Transverse colon (tissue), 4 donors: ENCODE measurements around the gene BCL2L1.

Experiments used
- CTCF ChIP-seq, 5 experiments: fragments of 200-600 bp in 3 of 5; fragments of 450-650 bp in 2 of 5; sonication (generic) in 3 of 5; IDR thresholded peaks; 1 replicate in 2 of 5; 2 replicates in 3 of 5; pipeline ENCODE4 v1.5.1; 2016 to 2017; ENCODE audit warnings: antibody characterized with exemption in 5 of 5, inconsistent platforms in 3 of 5, mild to moderate bottlenecking in 2 of 5, moderate library complexity in 1 of 5
- POLR2AphosphoS5 ChIP-seq, 3 donors: sonication (generic); formaldehyde crosslinking; IDR thresholded peaks; one replicate each; pipeline ENCODE4 v1.6.1; 2016; ENCODE audit warnings: antibody characterized with exemption in 3 of 3

GRCh38 chr20:31673943-31674463, 48.7 kb downstream of the BCL2L1 start:
- no peak for TF ChIP-seq POLR2AphosphoS5 (IDR thresholded peaks at IDR 0.05)
- TF ChIP-seq CTCF (IDR thresholded peaks at IDR 0.05): no peak
